AG04450 (cell line): ENCODE data around the gene PNLIPRP1. TPM values are rescaled to one million over a fixed set of nuclear protein-coding genes. Genes with fewer than 3 reads are reported as not detected.

Experiments used
- CTCF ChIA-PET: fragments of 300-600, 350-600 bp; formaldehyde crosslinking; extraction: SDS; loops from one replicate; lab custom pipeline; 2022; ENCODE audit warnings: antibody characterized with exemption, inconsistent platforms; lab: Charles Lee
- POLR2A ChIA-PET: fragments of 350-600 bp; formaldehyde crosslinking; extraction: SDS; loops from one replicate; lab custom pipeline; 2021; ENCODE audit warnings: antibody characterized with exemption, inconsistent platforms; lab: Yijun Ruan, JAX
- DNase-seq: peaks from one replicate; pipeline ENCODE4 v3.0.0-alpha.2; 2011; ENCODE audit warnings: low read depth, low spot score
- H3K27ac ChIP-seq: one replicate; pipeline ENCODE4 v1.5.1; 2012; ENCODE audit warnings: low read depth, low read length, control low read depth
- H3K27me3 ChIP-seq: one replicate; pipeline ENCODE4 v1.6.0; 2012; ENCODE audit warnings: low read length; ENCODE audit not compliant: control insufficient read depth, insufficient read depth
- H3K4me3 ChIP-seq: 2 replicates; pipeline ENCODE4 v1.5.1; 2011; ENCODE audit warnings: mild to moderate bottlenecking, low read depth, low read length, control low read depth
- H3K9me3 ChIP-seq: 2 replicates; pipeline ENCODE4 v1.5.1; 2012; ENCODE audit warnings: low read length; ENCODE audit not compliant: control insufficient read depth, insufficient read depth
- CTCF ChIP-seq: IDR thresholded peaks from 2 replicates; pipeline ENCODE4 v1.5.1; 2011; ENCODE audit warnings: low read depth, low read length, control low read depth, inconsistent platforms
- polyA plus RNA-seq: library from polyadenylated mRNA; depleted of rRNA; stranded (reverse); fragments of >200 nt; gene quantifications from 2 replicates; pipeline ENCODE4 v1.2.3, GENCODE V29; 2011

The PNLIPRP1 gene
- polyA plus RNA-seq, 1 experiment: not detected

- Histone ChIP-seq H3K4me3 (no peak overlapping the region), H3K27ac (no peak overlapping the region), H3K27me3 (no peaks in the 10 kb centered on the region), H3K9me3 (no peaks in the 10 kb centered on the region)
- TF ChIP-seq CTCF: no peak
- POLR2A ChIA-PET: no interaction called here
- no peak for DNase-seq
- CTCF ChIA-PET: interaction anchor here (0.6 kb wide), 1 partner anchor 762 kb away, joined by 3 read pairs; no protein-coding TSS in a partner anchor
Observed at GRCh38 chr10:116566932-116567331, 23.8 kb upstream of the PNLIPRP1 start.

GRCh38 chr10:116567335-116567734, 23.4 kb upstream of the PNLIPRP1 start:
- Histone ChIP-seq H3K27ac (no peak overlapping the region), H3K4me3 (no peak overlapping the region), H3K9me3 (no peaks in the 10 kb centered on the region), H3K27me3 (no peaks in the 10 kb centered on the region)
- ChIA-PET POLR2A (no interaction called here), CTCF (no interaction called here)
- no peak for DNase-seq
- TF ChIP-seq CTCF: no peak

GRCh38 chr10:116574797-116575196, 16.0 kb upstream of the PNLIPRP1 start:
- no peak for TF ChIP-seq CTCF
- Histone ChIP-seq H3K4me3 (no peak overlapping the region), H3K27ac (no peak overlapping the region), H3K27me3 (no peaks in the 10 kb centered on the region), H3K9me3 (no peaks in the 10 kb centered on the region)
- no peak for DNase-seq
- CTCF ChIA-PET: no interaction called here
- POLR2A ChIA-PET: no interaction called here

- no peak for TF ChIP-seq CTCF
- Histone ChIP-seq H3K27ac (no peak overlapping the region), H3K4me3 (no peak overlapping the region), H3K9me3 (no peaks in the 10 kb centered on the region), H3K27me3 (no peaks in the 10 kb centered on the region)
- ChIA-PET POLR2A (no interaction called here), CTCF (no interaction called here)
- DNase-seq: no peak
Observed at GRCh38 chr10:116587878-116588591, 2.7 kb upstream of the PNLIPRP1 start.

GRCh38 chr10:116588995-116589394, 1.8 kb upstream of the PNLIPRP1 start:
- TF ChIP-seq CTCF: no peak

More at GRCh38 chr10:116588995-116589394, 1.8 kb upstream of the PNLIPRP1 start:
- CTCF ChIA-PET: no interaction called here
- H3K4me3 ChIP-seq: no peak overlapping the region
- H3K27ac ChIP-seq: no peak overlapping the region
- DNase-seq: no peak
- H3K27me3 ChIP-seq: no peaks in the 10 kb centered on the region
- POLR2A ChIA-PET: no interaction called here
- H3K9me3 ChIP-seq: no peaks in the 10 kb centered on the region
